Measurements from ENCODE around the gene CAPN5. TPM values are rescaled to one million over a fixed set of nuclear protein-coding genes. Genes with fewer than 3 reads are reported as not detected.

Gene CAPN5
- total RNA-seq, 2 experiments from 2014 or later: 5.1 to 6.9 TPM

DNA sequence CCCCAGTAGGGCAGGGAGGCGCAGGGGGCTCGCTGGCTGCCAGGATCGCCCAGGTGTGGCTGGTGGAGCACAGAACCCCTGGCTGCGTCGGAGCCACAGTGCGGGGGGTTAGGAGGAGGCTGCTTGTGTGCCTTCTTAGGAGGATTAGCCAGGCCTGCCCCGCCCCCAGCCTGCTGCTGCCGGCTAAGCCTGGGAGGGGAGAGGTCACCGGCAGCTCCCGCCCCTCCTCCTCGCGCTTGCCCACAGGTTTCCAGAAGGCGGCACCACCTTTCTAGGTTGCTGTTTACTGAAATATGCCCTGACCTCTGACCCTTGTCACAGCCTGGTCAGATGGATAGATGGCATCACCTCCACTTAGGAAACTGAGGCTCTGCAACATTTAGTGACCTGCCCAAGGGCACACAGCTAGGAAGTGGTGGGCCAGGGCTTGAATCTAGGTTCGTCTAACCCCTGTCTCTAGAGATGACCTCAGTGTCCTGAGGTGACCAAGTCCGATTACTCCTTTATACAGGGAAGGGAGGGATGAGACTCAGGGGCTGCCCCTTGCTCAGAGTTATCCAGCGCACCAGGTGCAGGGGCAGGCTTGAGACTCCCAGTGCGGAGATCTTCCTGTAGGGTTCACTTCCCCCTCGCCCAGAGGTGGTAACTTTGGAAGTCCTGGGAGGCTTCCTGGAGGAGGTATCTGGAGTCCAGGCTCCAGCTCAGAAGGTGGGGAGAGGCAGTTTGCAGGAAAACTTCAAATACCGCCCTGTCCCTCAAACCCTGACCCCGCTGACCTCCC lies 105.3 kb downstream of the CAPN5 start:
- no peak for DNase-seq
- Histone ChIP-seq H3K4me3 (ENCODE audit: low read length) (no peak overlapping the region), H3K4me1 (ENCODE audit: insufficient read depth, low read length) (peaks cover 6% of the 10 kb centered on the region), H3K27me3 (ENCODE audit: control insufficient read depth in 1 of 2, insufficient read depth in 2 of 2, low read length in 2 of 2) (no peaks in the 10 kb centered on the region), H3K36me3 (ENCODE audit: insufficient read depth, low read length) (no peaks in the 10 kb centered on the region), H3K27ac (ENCODE audit: low read depth in 1 of 2, low read length in 2 of 2) (no peak overlapping the region), H3K9me3 (ENCODE audit: control insufficient read depth in 1 of 2, insufficient read depth in 1 of 2, low read length in 2 of 2) (no peaks in the 10 kb centered on the region)
- TF ChIP-seq, protein P1, sequence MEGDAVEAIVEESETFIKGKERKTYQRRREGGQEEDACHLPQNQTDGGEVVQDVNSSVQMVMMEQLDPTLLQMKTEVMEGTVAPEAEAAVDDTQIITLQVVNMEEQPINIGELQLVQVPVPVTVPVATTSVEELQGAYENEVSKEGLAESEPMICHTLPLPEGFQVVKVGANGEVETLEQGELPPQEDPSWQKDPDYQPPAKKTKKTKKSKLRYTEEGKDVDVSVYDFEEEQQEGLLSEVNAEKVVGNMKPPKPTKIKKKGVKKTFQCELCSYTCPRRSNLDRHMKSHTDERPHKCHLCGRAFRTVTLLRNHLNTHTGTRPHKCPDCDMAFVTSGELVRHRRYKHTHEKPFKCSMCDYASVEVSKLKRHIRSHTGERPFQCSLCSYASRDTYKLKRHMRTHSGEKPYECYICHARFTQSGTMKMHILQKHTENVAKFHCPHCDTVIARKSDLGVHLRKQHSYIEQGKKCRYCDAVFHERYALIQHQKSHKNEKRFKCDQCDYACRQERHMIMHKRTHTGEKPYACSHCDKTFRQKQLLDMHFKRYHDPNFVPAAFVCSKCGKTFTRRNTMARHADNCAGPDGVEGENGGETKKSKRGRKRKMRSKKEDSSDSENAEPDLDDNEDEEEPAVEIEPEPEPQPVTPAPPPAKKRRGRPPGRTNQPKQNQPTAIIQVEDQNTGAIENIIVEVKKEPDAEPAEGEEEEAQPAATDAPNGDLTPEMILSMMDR (IDR thresholded peaks at IDR 0.05): no peak
- intact Hi-C loops (cut with DNase I, micrococcal nuclease): no loop called here
- H3K4me3 Mint-ChIP-seq: no peak overlapping the region
- H3K36me3 Mint-ChIP-seq (ENCODE audit: low read depth): no peaks in the 10 kb centered on the region
- no peaks in the 10 kb centered on the region for H3K9me3 Mint-ChIP-seq
- no peaks in the 10 kb centered on the region for H3K4me1 Mint-ChIP-seq (ENCODE audit: low read depth)
- no peak overlapping the region for H3K27ac Mint-ChIP-seq
- no peak for ATAC-seq (ENCODE audit: poor library complexity)
- no peaks in the 10 kb centered on the region for H3K27me3 Mint-ChIP-seq
- CTCF ChIA-PET: no interaction called here
- POLR2A ChIA-PET: no interaction called here

DNA sequence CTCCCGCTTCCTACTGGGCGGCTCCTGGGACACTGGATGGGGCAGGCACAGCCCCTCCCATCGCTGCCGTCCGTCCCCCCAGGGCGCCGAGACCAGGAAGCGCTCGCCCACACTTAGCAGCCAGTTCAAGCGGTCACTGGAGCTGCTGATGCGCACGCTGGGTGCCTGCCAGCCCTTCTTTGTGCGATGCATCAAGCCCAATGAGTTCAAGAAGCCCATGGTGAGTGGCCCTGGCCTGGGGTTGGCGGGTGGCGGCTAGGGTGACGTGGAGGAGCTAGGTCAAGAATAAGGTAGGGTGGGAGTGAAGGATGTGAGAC lies 105.9 kb downstream of the CAPN5 start:
- Histone ChIP-seq H3K36me3 (ENCODE audit: insufficient read depth, low read length) (no peaks in the 10 kb centered on the region), H3K27me3 (ENCODE audit: control insufficient read depth in 1 of 2, insufficient read depth in 2 of 2, low read length in 2 of 2) (no peaks in the 10 kb centered on the region), H3K4me1 (ENCODE audit: insufficient read depth, low read length) (peaks cover 6% of the 10 kb centered on the region), H3K27ac (ENCODE audit: low read depth in 1 of 2, low read length in 2 of 2) (no peak overlapping the region), H3K9me3 (ENCODE audit: control insufficient read depth in 1 of 2, insufficient read depth in 1 of 2, low read length in 2 of 2) (no peaks in the 10 kb centered on the region), H3K4me3 (ENCODE audit: low read length) (no peak overlapping the region)
- no peak for DNase-seq
- ChIA-PET POLR2A (no interaction called here), CTCF (no interaction called here)
- H3K9me3 Mint-ChIP-seq: no peaks in the 10 kb centered on the region
- intact Hi-C loops (cut with DNase I, micrococcal nuclease): no loop called here
- no peak for ATAC-seq (ENCODE audit: poor library complexity)
- TF ChIP-seq, protein P1 (IDR thresholded peaks at IDR 0.05): no peak
- H3K36me3 Mint-ChIP-seq (ENCODE audit: low read depth): no peaks in the 10 kb centered on the region
- H3K4me1 Mint-ChIP-seq (ENCODE audit: low read depth): no peaks in the 10 kb centered on the region
- H3K4me3 Mint-ChIP-seq: no peak overlapping the region
- no peak overlapping the region for H3K27ac Mint-ChIP-seq
- no peaks in the 10 kb centered on the region for H3K27me3 Mint-ChIP-seq

DNA sequence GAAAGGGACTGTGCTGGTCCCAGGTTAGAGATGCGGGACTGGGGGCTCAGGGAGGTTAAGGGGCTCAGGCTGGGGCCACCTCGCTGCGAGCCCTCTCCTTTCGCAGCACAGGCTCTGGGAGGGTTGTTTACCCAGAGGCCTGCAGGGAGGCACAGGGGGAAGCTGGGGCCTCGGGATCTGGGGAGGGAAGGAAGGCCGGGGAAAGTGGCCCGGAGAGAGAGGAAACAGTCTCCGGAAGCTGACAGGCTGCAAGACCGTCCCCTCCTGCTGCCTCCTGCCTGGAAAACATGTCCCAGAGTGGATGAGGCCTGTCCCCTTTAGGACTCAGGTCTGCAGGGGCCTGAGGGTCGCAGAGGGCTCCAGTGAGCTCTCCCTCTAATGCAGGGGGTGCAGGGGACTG lies 106.7 kb downstream of the CAPN5 start:
- Mint-ChIP-seq H3K9me3 (peaks cover 2% of the 10 kb centered on the region), H3K27ac (no peak overlapping the region), H3K36me3 (ENCODE audit: low read depth) (no peaks in the 10 kb centered on the region), H3K4me3 (no peak overlapping the region), H3K27me3 (no peaks in the 10 kb centered on the region), H3K4me1 (ENCODE audit: low read depth) (no peaks in the 10 kb centered on the region)
- Histone ChIP-seq H3K36me3 (ENCODE audit: insufficient read depth, low read length) (no peaks in the 10 kb centered on the region), H3K27me3 (ENCODE audit: control insufficient read depth in 1 of 2, insufficient read depth in 2 of 2, low read length in 2 of 2) (no peaks in the 10 kb centered on the region), H3K27ac (ENCODE audit: low read depth in 1 of 2, low read length in 2 of 2) (no peak overlapping the region), H3K4me3 (ENCODE audit: low read length) (no peak overlapping the region), H3K9me3 (ENCODE audit: control insufficient read depth in 1 of 2, insufficient read depth in 1 of 2, low read length in 2 of 2) (no peaks in the 10 kb centered on the region), H3K4me1 (ENCODE audit: insufficient read depth, low read length) (peaks cover 6% of the 10 kb centered on the region)
- ChIA-PET CTCF (no interaction called here), POLR2A (no interaction called here)
- TF ChIP-seq, protein P1 (IDR thresholded peaks at IDR 0.05): no peak
- no peak for ATAC-seq (ENCODE audit: poor library complexity)
- DNase-seq: no peak
- intact Hi-C loops (cut with DNase I, micrococcal nuclease): no loop called here
